Epithelial cell of esophagus (primary cell): ENCODE measurements around the gene FOXF2.

Experiments
- DNase-seq: peaks from one replicate; pipeline ENCODE4 v3.0.0; 2010; ENCODE audit warnings: low read depth
- H3K4me3 ChIP-seq: 2 replicates; pipeline ENCODE4 v1.5.1; 2011; ENCODE audit warnings: mild to moderate bottlenecking, low read length, control low read depth
- CTCF ChIP-seq: IDR thresholded peaks from 2 replicates; pipeline ENCODE4 v1.5.1; 2011; ENCODE audit warnings: low read depth, mild to moderate bottlenecking, low read length, control low read depth, inconsistent platforms; ENCODE audit not compliant: insufficient read depth; ENCODE audit errors: missing control alignments

FOXF2 gene

DNA sequence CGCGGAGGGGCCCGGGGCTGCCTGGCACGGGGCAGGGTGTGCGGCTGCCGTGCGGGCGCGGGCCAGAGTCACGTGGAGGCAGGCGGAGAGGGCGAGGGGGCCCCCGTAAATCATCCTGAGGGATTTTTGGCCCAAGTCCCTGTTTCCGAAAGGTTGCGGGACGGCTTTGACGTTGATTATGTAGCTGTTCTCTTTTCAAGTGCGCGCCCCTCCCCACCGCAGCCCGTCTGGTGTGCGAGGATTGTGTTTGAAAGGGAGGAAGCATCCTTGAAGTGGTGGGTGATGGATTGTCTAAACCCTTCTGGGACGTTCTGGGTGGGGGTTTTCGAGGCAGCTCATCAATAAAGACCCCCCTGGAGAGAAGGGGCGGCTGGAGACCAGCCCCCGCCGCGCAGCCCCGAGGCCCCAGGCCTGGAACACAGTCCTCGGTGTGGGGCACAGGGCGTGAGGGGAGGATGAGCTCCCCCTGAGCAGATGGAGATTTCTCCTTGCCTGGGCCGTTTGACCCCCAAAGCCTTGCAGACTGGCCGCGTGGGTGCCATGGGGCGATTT lies 7.0 kb upstream of the FOXF2 start:
- no peak for TF ChIP-seq CTCF
- no peak for DNase-seq
- H3K4me3 ChIP-seq: no peak overlapping the region

- no peak for TF ChIP-seq CTCF
- H3K4me3 ChIP-seq: no peak overlapping the region
- DNase-seq: no peak
Measured at GRCh38 chr6:1382883-1383728, 6.3 kb upstream of the FOXF2 start.

DNA sequence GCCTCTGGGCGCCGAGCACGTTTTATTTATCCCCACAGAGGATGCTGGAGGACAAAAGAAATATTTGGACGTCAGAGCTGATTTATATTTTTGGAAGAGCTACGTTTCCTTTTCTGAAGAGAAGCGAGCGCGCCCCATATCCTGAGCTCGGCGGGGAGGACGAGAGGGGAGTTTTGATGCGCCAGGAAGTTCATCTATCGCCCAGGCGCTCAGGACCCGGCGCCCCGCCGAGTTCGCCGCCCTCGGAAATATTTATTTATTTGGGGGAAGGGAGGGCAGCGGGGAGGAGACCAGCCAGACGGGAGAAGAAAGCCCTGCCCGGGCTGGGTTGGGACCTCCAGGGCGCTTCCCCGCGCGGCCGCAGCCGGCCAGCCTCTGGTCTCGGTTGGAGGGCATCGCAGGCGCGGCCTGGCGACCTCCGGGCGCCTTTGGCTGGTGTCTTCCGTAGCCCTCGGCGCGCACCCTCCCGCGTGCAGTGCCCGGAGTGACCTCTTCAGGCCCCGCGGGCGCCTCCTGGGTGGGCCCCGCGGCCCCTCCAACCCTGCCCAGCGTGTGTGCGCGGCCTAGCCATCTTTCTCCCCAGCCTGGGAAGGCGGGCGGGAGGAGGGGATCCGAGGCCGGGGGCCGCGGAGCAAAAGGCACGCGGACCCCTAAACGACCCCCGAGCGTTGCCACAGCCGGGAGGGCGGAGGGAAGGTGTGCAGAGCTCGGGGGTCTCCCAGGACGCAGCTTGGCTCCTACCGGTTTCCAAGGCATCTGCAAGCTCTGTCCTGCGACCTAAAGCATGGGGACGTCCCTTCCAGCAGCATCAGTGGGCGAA lies 5.4 kb upstream of the FOXF2 start:
- H3K4me3 ChIP-seq: no peak overlapping the region
- DNase-seq: no peak
- TF ChIP-seq CTCF: no peak

DNA sequence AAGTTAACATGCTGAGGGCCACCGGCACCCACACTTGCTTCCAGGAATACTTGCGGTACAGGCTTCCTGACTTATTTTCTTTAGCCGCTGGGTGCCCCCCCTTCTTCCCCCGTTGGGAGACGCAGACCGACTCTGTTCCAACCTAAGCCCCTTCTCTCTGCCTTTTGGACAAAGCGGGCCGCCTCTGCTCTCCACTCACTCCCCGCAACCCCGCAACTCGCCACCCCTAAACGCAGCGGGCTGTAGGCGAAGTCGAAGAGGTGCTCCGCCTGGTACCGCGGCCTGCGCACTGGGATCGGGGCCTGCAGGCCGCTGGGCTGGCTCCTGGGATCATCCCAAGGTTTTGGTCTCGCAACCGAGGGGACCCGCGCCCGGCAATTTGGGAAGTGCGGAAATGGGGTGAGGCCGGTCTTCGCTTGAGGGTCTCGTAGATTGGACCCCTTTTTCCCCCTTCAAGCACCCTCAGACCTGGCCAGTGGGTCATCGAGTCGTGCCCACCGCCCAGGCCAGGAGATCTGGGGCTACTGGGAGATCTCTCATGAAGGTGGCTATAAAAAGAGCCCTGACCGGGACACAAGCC lies 4.7 kb upstream of the FOXF2 start:
- no peak overlapping the region for H3K4me3 ChIP-seq
- no peak for TF ChIP-seq CTCF
- no peak for DNase-seq

- no peak for DNase-seq
- TF ChIP-seq CTCF: no peak
Measured at GRCh38 chr6:1385129-1386037, 4.0 kb upstream of the FOXF2 start.

DNA sequence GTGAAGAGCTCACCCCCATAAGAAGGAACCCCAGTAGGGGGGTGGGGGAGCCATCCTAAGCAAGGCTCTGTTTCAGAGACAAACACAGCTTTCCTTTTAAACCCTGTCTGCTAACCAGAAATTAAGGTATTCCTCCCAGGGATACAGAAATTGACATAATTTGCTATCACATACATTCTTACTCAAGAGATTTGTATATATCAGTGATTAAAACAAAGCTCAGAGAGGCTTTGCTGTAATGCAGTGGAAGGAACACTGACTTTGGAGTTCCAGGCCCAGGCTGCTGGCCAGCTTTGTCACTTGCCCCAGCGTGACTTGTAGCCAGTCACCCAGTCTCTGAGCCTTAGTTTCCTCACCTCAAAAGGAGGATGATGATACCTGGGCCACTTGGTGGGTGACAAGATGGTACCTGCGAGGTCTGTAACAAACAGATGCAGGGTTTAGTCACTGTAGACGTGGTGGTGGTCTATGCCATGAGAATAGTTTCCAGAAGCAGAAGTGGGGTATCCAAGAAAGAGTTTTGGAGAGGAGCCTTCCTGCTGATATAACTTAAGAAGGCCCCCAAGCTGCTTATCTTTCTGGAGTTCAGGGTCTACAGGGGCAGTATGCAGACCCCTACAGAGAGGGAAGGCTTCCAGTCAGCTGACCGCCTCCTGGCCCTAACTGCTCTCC lies 3.2 kb upstream of the FOXF2 start:
- no peak overlapping the region for H3K4me3 ChIP-seq
- no peak for TF ChIP-seq CTCF
- no peak for DNase-seq

More at GRCh38 chr6:1385129-1386037, 4.0 kb upstream of the FOXF2 start:
- no peak overlapping the region for H3K4me3 ChIP-seq
